Natural killer cell (primary cell): Measurements from ENCODE around the gene C8G. TPM values are rescaled to one million over a fixed set of nuclear protein-coding genes. Genes with fewer than 3 reads are reported as not detected.

Source experiments
- ATAC-seq, 3 donors: fragments of 150-1000 bp in 2 of 3; fragments of 200-7000 bp in 1 of 3; cut with Tn5 transposase; 1 replicate in 1 of 3; 2 replicates in 2 of 3; pipeline ENCODE4 v1.10.0; 2021; ENCODE audit warnings: mild to moderate bottlenecking in 2 of 3, moderate library complexity in 2 of 3
- DNase-seq, 2 donors: peaks; one replicate each; pipeline versions ENCODE4 v3.0.0 to v3.0.0-alpha.2; 2013 to 2021; ENCODE audit warnings: mixed read lengths in 1 of 2
- H3K27ac ChIP-seq: one replicate; pipeline ENCODE4 v1.5.1; 2013; ENCODE audit warnings: mild to moderate bottlenecking, low read length
- H3K27me3 ChIP-seq: one replicate; pipeline ENCODE4 v1.6.1; 2013; ENCODE audit warnings: low read length; ENCODE audit not compliant: control insufficient read depth, insufficient read depth
- H3K36me3 ChIP-seq: one replicate; pipeline ENCODE4 v1.6.1; 2013; ENCODE audit warnings: low read length; ENCODE audit not compliant: control insufficient read depth, insufficient read depth
- H3K4me1 ChIP-seq: one replicate; pipeline ENCODE4 v1.6.1; 2013; ENCODE audit warnings: low read length; ENCODE audit not compliant: control insufficient read depth, insufficient read depth
- H3K4me3 ChIP-seq: one replicate; pipeline ENCODE4 v1.5.1; 2013; ENCODE audit warnings: low read length
- H3K9me3 ChIP-seq: one replicate; pipeline ENCODE4 v1.6.1; 2013; ENCODE audit warnings: low read length; ENCODE audit not compliant: control insufficient read depth, insufficient read depth
- H3K27ac Mint-ChIP-seq, 2 donors: one replicate each; pipeline ENCODE4 v1.8.0; 2022; ENCODE audit warnings: mild to moderate bottlenecking in 2 of 2, mixed read lengths in 2 of 2, moderate library complexity in 1 of 2
- H3K27me3 Mint-ChIP-seq, 2 donors: one replicate each; pipeline ENCODE4 v1.8.0; 2022; ENCODE audit warnings: low read depth in 2 of 2, mixed read lengths in 2 of 2
- H3K36me3 Mint-ChIP-seq: one replicate; pipeline ENCODE4 v1.8.0; 2022; ENCODE audit warnings: mixed read lengths
- H3K4me1 Mint-ChIP-seq, 2 donors: one replicate each; pipeline ENCODE4 v1.8.0; 2022; ENCODE audit warnings: mixed read lengths in 2 of 2
- H3K4me3 Mint-ChIP-seq: one replicate; pipeline ENCODE4 v1.8.0; 2022; ENCODE audit warnings: mild to moderate bottlenecking, moderate library complexity, mixed read lengths
- H3K9me3 Mint-ChIP-seq, 2 donors: one replicate each; pipeline ENCODE4 v1.8.0; 2022; ENCODE audit warnings: mixed read lengths in 2 of 2
- WGBS: methylation state at CpG from one replicate; pipeline ENCODE4 v1.1.7; 2013; ENCODE audit warnings: missing lambda C conversion rate; ENCODE audit not compliant: insufficient coverage; 5-methylcytosine and 5-hydroxymethylcytosine counted together
- intact Hi-C: fragments of 100-400 bp; cut with micrococcal nuclease; formaldehyde crosslinking; loops from one replicate; pipeline ENCODE4 v1.14.2; 2022
- total RNA-seq, 4 donors: library from RNA; stranded (reverse); fragments of 120-200 nt in 1 of 4; gene quantifications; one replicate each; pipeline versions ENCODE4 v1.2.3 to v1.2.4, GENCODE V29; 2013 to 2022
- TF ChIP-seq, protein P1 (sequence below): fragments of 200-600 bp; IDR thresholded peaks from one replicate; pipeline ENCODE4 v1.8.0; 2022; ENCODE audit warnings: antibody characterized with exemption

Gene C8G
- total RNA-seq, 3 donors from 2014 or later (not counting 1 experiment from before 2014, with no cell fraction given), result 3.9 to 8.5 (median 7.3) TPM

DNA sequence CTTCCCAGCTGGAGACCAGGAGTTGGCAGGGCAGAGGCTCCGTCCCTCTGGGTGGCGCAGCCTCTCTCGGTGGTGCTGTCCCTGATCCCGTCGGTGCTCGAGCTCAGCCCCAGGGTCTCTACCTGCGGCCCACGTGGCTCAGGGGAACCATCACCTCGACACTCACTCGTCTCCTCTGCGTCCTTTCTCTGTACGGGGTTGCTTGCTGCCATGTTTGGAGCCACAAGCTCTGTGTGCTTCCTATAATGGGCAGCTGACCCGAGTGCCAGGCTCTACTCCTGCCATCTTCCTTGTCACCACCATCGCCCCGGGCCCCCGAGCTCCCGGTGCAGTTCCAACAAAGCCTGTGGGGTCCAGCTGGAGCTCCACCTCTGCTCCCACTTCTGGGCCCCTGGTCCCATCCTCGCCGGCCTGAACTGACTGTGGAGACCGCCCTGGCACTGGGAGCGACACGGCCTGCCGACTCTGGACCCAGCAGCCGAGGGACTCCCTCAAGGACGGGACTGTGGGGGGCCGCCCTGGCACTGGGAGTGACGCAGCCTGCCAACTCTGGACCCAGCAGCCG is 5.5 kb upstream of the C8G start:
- Mint-ChIP-seq H3K4me3 (no peak overlapping the region), H3K4me1 (peaks cover 16 to 17% of the 10 kb centered on the region in 2 donors), H3K9me3 (no peaks in the 10 kb centered on the region), H3K27me3 (no peaks in the 10 kb centered on the region), H3K27ac (no peak overlapping the region), H3K36me3 (no peaks in the 10 kb centered on the region)
- TF ChIP-seq, protein P1, sequence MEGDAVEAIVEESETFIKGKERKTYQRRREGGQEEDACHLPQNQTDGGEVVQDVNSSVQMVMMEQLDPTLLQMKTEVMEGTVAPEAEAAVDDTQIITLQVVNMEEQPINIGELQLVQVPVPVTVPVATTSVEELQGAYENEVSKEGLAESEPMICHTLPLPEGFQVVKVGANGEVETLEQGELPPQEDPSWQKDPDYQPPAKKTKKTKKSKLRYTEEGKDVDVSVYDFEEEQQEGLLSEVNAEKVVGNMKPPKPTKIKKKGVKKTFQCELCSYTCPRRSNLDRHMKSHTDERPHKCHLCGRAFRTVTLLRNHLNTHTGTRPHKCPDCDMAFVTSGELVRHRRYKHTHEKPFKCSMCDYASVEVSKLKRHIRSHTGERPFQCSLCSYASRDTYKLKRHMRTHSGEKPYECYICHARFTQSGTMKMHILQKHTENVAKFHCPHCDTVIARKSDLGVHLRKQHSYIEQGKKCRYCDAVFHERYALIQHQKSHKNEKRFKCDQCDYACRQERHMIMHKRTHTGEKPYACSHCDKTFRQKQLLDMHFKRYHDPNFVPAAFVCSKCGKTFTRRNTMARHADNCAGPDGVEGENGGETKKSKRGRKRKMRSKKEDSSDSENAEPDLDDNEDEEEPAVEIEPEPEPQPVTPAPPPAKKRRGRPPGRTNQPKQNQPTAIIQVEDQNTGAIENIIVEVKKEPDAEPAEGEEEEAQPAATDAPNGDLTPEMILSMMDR, result no peak
- Histone ChIP-seq H3K4me1 (peaks cover 18% of the 10 kb centered on the region), H3K27me3 (no peaks in the 10 kb centered on the region), H3K9me3 (no peaks in the 10 kb centered on the region), H3K4me3 (no peak overlapping the region), H3K27ac (no peak overlapping the region), H3K36me3 (peaks cover 39% of the 10 kb centered on the region)
- intact Hi-C loops, result no loop called here
- no peak for DNase-seq
- ATAC-seq, result no peak
- WGBS, result 95% methylated on average over 28 of the region's 28 CpGs

DNA sequence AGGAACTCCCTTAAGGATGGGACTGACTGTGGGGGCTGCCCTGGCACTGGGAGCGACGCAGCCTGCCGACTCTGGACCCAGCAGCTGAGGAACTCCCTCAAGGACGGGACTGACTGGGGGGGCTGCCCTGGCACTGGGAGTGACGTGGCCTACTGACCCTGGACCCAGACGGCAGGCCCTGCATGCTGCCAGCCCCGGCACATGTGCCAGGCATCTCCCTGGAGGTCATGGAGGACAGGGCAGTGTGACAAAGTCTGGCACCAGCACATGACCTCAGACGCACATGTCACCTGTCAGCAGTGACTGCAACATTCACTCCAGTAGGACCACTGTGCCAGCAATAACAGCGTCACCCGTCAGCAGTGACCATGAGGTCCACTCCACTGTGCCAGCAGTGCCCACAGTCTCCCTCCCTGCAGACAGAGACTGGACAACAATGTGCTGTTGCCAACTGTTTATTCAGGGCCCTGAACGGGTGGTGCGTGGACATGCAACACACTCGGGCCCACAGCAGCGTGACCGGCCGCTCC is 5.0 kb upstream of the C8G start:
- no peak for ATAC-seq
- Mint-ChIP-seq H3K27me3 (no peaks in the 10 kb centered on the region), H3K27ac (no peak overlapping the region), H3K4me3 (no peak overlapping the region), H3K36me3 (no peaks in the 10 kb centered on the region), H3K4me1 (peaks cover 21% of the 10 kb centered on the region in 2 donors), H3K9me3 (no peaks in the 10 kb centered on the region)
- Histone ChIP-seq H3K9me3 (no peaks in the 10 kb centered on the region), H3K36me3 (peaks cover 39% of the 10 kb centered on the region), H3K4me1 (peaks cover 22% of the 10 kb centered on the region), H3K4me3 (no peak overlapping the region), H3K27ac (no peak overlapping the region), H3K27me3 (no peaks in the 10 kb centered on the region)
- DNase-seq, result no peak
- intact Hi-C loops, result loop anchor here (5.0 kb wide), 1 partner anchor 53 kb away; the partner anchor contains the start of gene TRAF2
- WGBS, result 89% methylated on average over 16 of the region's 16 CpGs
- TF ChIP-seq, protein P1, result no peak

DNA sequence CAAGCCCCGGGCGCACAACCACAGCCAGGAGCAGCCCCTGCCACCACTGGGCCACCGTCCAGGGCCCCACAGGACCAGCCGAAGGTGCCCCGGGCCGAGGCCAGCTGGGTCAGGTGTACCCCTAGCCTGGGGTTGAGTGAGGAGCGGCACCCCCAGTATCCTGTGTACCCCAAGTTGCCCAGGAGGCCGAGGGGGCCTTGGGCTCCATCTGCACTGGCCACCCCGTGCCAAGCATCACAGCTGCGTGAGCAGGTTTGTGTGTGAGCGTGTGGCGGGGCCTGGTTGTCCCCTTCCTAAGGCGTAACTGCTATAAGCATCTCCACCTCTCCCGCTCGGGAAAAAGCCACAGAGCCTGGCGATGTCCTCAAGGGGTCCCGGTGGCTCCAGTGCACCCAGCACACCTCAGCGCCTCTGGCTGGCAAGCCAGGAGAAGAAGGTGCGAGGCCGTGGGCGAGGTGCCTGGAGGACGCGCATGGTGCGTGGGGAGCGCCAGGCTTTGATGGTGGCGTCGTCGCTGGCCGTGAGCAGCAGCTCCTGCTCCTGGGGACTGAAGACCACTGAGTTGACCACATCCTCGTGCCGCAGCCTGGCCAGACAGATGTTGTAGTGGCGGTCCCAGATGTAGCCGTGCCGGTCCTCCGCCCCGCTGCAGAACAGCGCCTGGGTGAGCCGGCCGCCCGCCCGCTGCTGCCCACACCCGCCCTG is 4.4 kb upstream of the C8G start:
- Histone ChIP-seq H3K36me3 (peaks cover 39% of the 10 kb centered on the region), H3K9me3 (no peaks in the 10 kb centered on the region), H3K27me3 (no peaks in the 10 kb centered on the region), H3K4me1 (peaks cover 29% of the 10 kb centered on the region), H3K27ac (no peak overlapping the region), H3K4me3 (no peak overlapping the region)
- ATAC-seq, result no peak
- Mint-ChIP-seq H3K4me3 (no peak overlapping the region), H3K27me3 (no peaks in the 10 kb centered on the region), H3K27ac (no peak overlapping the region), H3K9me3 (no peaks in the 10 kb centered on the region), H3K4me1 (peaks cover 22 to 25% of the 10 kb centered on the region in 2 donors), H3K36me3 (no peaks in the 10 kb centered on the region)
- WGBS, result 95% methylated on average over 42 of the region's 42 CpGs
- intact Hi-C loops, result loop anchor here (5.0 kb wide), 1 partner anchor 53 kb away; the partner anchor contains the start of gene TRAF2
- TF ChIP-seq, protein P1, result no peak
- DNase-seq, result no peak
